NCI-H2171 treated with DMSO at 0.1 percent for 48 hours (cell line): ENCODE results near the gene TASOR2.

Experiments used
- DNase-seq: peaks from one replicate; lab custom pipeline; 2025; lab: John Stamatoyannopoulos, UW

The TASOR2 gene

DNA sequence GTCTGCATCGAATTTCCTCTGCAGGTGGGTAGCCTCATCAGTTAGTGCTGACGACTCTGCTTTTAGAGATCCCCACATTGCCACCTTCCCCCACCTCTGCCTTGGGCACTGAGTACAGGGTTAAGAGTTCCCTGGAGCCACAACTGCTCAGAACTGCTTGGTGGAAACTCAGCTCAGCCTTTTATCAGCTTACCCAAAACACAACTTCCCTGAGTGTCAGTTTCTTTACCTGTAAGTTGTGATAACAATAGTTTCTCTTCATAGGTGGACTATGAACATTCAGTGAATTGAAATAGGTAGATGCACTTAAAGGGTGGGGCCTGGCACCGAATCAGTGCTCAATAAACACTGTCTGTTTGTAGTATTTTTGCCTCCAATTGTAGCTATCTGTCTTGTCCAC lies 29.5 kb upstream of the TASOR2 start:
- no peak for DNase-seq

DNA sequence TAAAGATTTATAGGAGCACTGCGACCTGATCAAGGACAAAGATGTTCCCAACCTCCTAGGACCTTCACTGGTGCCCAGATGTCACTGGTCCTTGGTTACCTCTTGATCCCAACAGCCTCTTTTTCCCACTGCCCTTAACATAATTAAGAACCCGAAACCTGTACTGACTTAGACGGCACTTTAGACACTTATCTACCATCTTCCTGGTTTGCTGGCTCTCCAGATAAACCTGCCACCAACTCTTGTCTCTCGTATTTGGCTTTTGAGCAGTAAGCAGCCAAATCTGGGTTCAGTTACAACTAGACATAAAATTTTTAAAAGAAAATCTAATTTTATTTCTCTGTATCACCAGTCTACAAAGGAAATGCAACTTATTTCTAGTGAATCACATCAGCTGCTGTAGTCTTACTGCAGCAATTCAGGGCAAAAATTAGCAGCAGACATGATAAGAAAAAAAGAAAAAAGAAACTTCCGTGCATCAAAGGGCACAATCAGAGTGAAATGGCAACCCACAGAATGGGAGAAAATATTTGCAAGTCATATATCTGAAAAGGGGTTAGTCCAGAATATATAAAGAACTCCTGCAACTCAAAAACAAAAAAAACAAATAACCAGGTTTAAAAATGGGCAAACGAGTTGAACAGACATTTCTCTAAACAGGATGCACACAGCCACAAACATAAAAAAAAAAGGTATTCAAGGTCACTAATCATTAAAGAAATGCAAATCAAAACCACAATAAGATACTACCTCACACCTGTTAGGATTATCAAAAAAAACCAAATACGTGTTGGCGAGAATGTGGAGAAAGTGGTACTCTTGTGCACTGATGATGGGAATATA lies 27.7 kb upstream of the TASOR2 start:
- no peak for DNase-seq

- DNase-seq, result peak; percentile 46
Measured at GRCh38 chr10:5658871-5659618, 25.6 kb upstream of the TASOR2 start.

GRCh38 chr10:5659702-5660528 lies 24.7 kb upstream of the TASOR2 start:
- no peak for DNase-seq

- no peak for DNase-seq
Measured at GRCh38 chr10:5661043-5661442, 23.6 kb upstream of the TASOR2 start.

DNA sequence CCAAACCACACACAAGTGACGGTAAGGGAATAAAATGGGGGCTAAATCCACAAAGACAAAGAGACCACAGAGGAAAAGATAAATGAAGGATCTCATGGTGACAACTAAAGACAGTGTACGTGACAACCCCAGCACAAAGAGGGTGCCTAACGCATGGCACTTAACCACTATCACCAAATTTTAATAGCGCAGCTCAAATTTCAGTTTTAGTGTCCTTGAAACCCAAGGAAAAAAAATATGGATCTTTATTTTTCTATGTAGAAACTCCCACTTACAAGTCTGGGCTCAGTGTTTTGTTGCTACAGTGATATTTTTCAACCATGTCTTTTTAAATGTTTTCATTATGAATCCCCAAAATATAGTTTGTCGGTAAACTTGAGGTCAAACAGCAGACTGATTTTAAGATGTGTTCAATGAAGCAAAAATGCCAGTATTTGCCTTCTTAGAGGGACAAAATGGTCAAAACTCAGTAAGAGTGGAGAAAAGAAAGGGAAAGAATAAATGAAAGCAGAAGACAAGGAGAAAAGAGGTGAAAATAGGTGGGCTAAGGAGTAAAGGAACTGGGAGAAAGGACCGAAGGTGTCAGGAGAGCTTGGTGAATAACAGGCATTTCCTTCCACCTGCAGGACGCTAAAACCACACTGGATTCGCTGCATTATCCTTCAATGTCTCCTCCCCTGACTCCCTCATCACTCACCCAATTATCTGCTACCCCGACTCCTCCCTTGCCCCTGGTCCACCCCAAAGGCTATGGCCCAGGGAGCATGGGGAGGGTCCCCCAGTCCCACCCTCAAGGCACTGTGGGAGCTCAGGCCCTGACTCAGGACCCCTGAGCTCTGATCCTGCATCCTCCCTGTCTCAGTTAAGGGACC lies 21.7 kb upstream of the TASOR2 start:
- no peak for DNase-seq

DNA sequence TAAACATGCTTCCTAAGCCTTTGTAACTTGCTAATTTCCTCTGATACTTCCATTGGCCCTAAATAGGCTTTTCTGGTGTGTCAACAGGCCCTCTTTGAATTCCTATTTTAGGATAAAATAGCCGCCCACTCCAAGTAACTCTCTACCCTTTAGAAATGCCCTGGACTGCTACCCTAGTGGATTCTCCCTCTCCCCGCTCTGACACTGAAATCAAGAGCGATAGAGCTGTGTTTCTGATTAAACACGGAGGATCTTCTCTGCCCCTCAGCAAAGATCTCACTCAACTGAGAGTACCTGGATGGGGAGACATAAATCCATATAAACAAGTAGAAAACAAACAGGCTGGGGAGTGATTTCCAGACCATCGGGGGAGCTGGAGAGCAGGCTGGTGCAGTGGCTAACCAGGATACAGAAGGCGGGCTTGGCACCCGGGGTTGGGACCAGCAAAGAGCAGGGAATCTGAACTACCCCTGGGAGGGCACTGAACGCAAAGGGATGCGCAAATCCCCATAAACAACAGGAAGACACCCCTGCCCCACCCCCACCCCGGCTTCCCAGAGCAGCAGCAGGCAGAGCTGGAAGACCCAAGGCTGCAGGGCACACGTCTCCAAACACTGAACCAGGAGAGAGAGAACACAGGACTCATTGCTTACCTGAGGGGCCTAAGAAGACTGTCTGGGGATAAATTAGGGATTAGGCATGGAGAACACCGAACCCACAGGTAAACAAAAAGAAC lies 20.8 kb upstream of the TASOR2 start:
- DNase-seq, result peak; percentile 17

DNA sequence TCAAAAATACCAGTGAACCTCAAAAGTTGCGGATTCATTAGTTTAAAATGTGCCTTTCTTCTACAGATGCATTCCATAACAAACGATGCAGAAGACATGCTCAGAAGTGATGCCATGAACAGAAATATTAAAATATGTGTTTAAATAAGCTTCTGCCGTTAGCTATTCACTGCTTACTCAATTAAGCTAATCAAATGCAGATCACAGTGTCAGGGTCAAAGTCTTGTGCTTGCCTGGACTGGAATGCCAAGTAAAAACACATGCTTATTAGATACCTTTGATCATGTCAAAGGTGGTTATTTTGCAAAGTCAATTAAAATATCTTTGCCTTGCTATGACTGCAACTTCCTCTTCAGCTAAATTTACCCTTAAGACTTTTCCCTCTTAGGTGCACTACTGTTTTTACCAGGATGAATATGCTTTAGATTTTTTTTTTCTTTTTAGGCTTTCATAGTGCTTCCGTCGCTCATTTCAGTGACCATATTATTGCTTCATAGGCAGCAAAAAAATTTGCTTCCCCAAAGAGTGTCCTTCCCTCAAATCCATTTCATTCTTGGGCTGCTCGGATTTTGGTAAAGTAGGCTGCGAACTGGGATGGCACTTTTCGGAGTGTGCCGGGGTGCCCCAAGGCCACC lies 19.1 kb upstream of the TASOR2 start:
- no peak for DNase-seq

DNA sequence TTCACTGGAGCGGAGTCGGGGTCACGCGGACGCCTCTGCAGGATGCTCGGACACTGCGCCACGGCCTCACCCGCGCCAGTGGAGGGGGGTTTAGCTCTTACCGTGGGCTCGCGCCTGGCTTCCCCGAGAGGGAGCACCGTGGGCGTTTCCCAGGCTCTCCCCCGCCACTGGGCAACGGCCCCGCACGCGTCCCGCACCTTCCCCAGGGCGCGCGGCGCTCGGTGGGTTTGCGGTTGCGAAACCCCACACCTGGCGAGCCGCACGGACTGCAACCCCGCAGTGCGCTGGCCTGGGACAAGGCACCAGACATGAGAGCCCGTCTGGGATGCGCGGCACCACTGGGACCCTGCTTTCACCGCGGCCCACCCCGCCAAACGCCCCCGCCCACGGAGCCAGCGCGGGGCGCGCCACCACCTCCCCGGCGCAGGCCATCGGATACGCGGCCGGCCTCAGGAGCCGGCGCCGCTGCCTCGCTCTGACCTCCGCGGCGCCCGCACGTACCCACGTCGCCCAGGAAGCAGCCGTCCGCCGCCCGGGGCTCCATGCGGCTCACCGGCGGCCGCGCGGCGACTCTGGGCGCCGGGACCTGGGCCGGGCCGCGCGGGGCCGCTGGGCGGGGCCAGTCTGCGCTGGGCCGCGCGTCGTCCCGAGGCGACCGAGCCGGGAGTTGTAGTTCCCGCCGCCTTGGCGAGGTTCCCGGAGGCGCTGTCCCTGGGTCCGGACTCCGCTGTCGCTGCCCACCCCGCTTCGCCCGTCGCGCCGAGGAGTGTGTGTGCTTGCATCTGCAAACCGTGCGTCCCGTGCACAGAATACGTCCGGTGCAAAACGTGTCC lies 18.4 kb upstream of the TASOR2 start, which contains the start of gene ASB13:
ASB13 (minus strand) TSS at position 588 of the 833 bp plus-strand sequence; CDS start at position 544, 44 bp downstream.
- peak; percentile 9 for DNase-seq

DNA sequence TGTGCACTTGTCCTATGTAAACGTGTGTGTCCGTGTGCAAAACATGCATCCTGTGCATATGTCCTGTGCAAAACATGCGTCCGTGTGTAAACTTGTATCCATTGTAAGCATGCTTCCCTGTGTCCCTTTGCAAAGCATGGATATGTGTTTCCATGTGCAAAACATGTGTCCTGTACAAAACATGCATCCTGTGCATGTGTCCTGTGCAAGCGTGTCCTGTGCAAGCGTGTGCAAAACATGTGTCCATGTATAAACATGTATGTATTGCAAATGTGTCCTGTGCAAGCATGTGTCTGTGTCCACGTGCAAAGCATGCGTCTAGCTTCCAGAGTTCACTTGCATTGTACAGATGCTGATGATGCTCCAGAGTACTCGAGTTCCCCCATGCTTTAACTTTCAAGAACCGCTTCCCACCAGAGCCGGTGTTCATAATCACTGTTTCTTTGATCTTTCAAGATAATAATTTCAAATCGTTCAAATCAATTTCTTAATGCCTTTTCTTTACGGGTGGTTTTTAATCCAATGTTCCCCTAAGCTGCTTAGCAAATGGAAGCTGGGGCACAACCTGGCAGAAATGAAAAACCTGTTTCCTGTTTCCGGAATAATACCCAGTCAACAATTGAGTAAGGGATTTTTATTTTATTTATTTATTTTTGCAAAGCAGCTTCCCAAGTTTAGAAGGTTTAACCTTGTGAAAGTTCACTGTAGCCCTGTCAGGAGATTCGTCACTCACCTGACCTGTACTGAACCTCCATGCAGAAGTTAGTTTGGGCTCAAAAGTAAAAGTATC lies 17.6 kb upstream of the TASOR2 start:
- DNase-seq, result no peak

DNA sequence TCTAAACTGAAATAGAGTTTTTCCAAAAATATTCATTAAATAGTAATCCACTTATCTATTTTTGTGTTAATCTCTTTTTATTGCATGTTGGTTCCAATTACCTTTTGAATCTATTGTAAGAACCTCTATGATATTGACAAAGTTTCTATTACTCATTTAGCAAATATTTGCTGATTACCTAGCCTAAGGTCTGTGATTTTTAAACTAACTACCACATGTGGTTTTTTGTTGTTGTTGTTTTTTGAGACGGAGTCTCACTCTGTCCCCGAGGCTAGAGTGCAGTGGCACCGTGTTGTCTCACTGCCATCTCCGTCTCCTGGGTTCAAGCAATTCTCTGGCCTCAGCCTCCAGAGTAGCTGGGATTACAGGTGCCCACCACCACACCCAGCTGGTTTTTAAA lies 16.2 kb upstream of the TASOR2 start:
- no peak for DNase-seq

DNA sequence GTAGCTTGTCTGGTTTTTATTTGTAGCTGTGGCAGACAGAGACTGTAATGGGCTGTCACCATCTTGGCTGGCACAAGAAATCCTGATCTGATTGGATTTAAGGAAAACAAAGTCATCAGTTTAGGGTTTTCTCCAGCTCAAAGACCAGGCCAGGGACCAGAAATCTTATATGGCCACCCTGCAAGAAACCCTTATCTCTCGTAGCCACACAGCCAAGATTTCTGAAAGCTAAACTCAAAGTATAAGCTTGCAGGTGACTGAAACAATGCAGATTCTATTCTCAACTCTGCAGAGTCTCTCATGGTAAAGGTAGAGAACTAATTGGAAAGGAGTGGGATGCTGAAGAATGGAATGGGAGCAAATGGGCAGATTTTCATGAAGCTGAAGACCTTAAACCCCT lies 15.0 kb upstream of the TASOR2 start:
- DNase-seq, result no peak

- DNase-seq, result peak; percentile 16
Measured at GRCh38 chr10:5670662-5671375, 13.8 kb upstream of the TASOR2 start.

GRCh38 chr10:5678397-5679036 lies 6.1 kb upstream of the TASOR2 start:
- DNase-seq, result no peak

- DNase-seq, result no peak
Measured at GRCh38 chr10:5679037-5679435, 5.6 kb upstream of the TASOR2 start.

GRCh38 chr10:5679606-5680005 lies 5.0 kb upstream of the TASOR2 start:
- no peak for DNase-seq

DNA sequence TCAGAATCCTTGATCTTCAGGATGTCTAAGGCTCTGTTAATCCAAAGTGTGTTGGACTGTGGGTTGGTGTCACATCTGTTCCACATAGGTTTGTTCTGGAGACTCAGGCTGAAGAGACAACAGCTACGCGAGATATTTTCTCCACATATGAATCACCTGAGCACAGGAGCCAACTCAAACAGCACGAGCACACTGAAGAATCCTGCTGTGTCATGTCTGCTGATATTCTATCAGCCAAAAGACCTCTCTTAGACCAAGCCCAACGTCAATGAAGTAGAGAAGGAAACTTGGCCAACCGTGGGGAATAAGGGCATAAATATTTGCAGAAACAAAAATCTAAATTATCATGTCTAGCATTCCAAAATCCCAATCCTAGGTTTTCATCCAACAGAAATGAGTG lies 2.7 kb upstream of the TASOR2 start:
- DNase-seq, result no peak
